GM12864 (cell line): ENCODE data around the gene NPEPPS.
A peak's percentile ranks its signal among the peaks of the same experiment; 100 is the strongest.

Experiments used
- DNase-seq: peaks from one replicate; pipeline ENCODE4 v3.0.0-alpha.2; 2011; ENCODE audit warnings: low read depth
- H3K4me3 ChIP-seq: 2 replicates; pipeline ENCODE4 v1.5.1; 2011; ENCODE audit warnings: mild to moderate bottlenecking, low read depth, low read length, control low read depth
- CTCF ChIP-seq: IDR thresholded peaks from 2 replicates; pipeline ENCODE4 v1.5.1; 2011; ENCODE audit warnings: low read depth, mild to moderate bottlenecking, moderate library complexity, low read length, control low read depth, inconsistent platforms; ENCODE audit errors: missing control alignments

Gene NPEPPS

GRCh38 chr17:47643116-47643515 lies 112.2 kb downstream of the NPEPPS start:
- H3K4me3 ChIP-seq, result no peak overlapping the region
- DNase-seq, result no peak
- TF ChIP-seq CTCF, result no peak

- TF ChIP-seq CTCF, result no peak
- no peak overlapping the region for H3K4me3 ChIP-seq
- no peak for DNase-seq
These were observed 113.4 kb downstream of the NPEPPS start for GRCh38 chr17:47644324-47644723.

- peak; percentile 99 for DNase-seq
These were observed 118.5 kb downstream of the NPEPPS start, which contains the start of gene KPNB1 for GRCh38 chr17:47649153-47649971. Gene KPNB1, plus strand, starts transcription at chr17:47649919. Its CDS starts 326 bp downstream, at chr17:47650245.

GRCh38 chr17:47649972-47650524 lies 119.1 kb downstream of the NPEPPS start:
- H3K4me3 ChIP-seq, result peak overlapping the region; percentile 85
- DNase-seq, result no peak
- TF ChIP-seq CTCF, result no peak

More at GRCh38 chr17:47649153-47649971, 118.5 kb downstream of the NPEPPS start, which contains the start of gene KPNB1:
- H3K4me3 ChIP-seq, result peak within 1 kb of the TSS; percentile 85
- no peak for TF ChIP-seq CTCF

GRCh38 chr17:47650525-47651522 lies 119.9 kb downstream of the NPEPPS start:
- TF ChIP-seq CTCF, result no peak
- peak; percentile 93 for DNase-seq
- H3K4me3 ChIP-seq, result peak overlapping the region; percentile 85

- no peak for TF ChIP-seq CTCF
- H3K4me3 ChIP-seq, result peak overlapping the region; percentile 85; the same call in 1 of the 2 replicates
- DNase-seq, result no peak
These were observed 120.8 kb downstream of the NPEPPS start for GRCh38 chr17:47651704-47652103.
